ES-I3 (cell line): ENCODE results near the gene STK11.
A peak's percentile ranks its signal among the peaks of the same experiment; 100 is the strongest.

ENCODE experiments used
- H3K36me3 ChIP-seq: 2 replicates; pipeline ENCODE4 v1.6.1; 2013; ENCODE audit warnings: mild to moderate bottlenecking, low read length, control low read depth, moderate library complexity; ENCODE audit not compliant: insufficient read depth
- H3K4me1 ChIP-seq: 2 replicates; pipeline ENCODE4 v1.6.1; 2013; ENCODE audit warnings: mild to moderate bottlenecking, control low read depth, low read length; ENCODE audit not compliant: insufficient read depth
- H3K9ac ChIP-seq: 2 replicates; pipeline ENCODE4 v1.6.1; 2013; ENCODE audit warnings: low read depth, mild to moderate bottlenecking, low read length, moderate library complexity
- H3K9me3 ChIP-seq: 2 replicates; pipeline ENCODE4 v1.6.1; 2013; ENCODE audit warnings: mild to moderate bottlenecking, low read length, moderate library complexity; ENCODE audit not compliant: control insufficient read depth, insufficient read depth

The STK11 gene

DNA sequence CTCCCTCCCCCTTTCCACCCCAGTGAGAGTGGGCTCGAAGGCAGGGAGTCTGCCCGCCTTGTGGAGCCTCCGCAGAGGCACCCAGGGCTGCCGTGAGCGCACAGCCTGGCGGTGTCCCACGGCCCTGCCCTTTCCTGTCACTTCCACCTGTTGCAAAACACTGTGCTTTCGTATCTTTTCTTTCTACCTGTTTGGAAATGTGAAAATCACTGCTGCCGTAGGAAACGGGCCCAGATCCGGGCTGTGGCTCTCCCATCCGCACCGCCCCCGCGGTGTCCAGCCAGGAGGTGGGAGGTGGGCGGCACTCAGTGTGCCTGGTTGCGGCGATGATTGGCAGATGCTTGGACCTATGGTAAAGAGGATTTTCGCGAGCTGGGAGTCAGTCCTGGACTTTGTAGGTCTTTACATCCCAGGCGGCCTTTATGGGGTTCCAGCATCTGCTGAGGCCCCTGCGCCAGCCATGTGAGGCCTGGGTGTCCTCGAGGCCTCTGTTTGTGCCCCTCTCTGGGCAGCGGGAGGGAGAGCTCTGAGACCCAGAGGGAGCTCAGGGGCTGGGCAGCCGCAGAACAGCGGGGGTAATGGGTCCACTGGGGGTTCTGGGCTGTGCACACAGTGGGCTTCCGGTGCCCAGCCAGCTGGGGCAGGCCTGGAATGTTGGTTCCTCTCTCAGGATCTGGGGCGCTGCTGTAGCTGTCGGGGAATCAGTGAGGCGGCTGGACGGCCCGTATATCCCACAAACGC, 6.1 kb downstream of the STK11 start:
- H3K4me1 ChIP-seq = peaks cover 13% of the 10 kb centered on the region; the same call in 1 of the 2 replicates
- H3K36me3 ChIP-seq = no peaks in the 10 kb centered on the region
- peak overlapping the region; percentile 8; the same call in 1 of the 2 replicates for H3K9ac ChIP-seq
- H3K9me3 ChIP-seq = no peaks in the 10 kb centered on the region

DNA sequence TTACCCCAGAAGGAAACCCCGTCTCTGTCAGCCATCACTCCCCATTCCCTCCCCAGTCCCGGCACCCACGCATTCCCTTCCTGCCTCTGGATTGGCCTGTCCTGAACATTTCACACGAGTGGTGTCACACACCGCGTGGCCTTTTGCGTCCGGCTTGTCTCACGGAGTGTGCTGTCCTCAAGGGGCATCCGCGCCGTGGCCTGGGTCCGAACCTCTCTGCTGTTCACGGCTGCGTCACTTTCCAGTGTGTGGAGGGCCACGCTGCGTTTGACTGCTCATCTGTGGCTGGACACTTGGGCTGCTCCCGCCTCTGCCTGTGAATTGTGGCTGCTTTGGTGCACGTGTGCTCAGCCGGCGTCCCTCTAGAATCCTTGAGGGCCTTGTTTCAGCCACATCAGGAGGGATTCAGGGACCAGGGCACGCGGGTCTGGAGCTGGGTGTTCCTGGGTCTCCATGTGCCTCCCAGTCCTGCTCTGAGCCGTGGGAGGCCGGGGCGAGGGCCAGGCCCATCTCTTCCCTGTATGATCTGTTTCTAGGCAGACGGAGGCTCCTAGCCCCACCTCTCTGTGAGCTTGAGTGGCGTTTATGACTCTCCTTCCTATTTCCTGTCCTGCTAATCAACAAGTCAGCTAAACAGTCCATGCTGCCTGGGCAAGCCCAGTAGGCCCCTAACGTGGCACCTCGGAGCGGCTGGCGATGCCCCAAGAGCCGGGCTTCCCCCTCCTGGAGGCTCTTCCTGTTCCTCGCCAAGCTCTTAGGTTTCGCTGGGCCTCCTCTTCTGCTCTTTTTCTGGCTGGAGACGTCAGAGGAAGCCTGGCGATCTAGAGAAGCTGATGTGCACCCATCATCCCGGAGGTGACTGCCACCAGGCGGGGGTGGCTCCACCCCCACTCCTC, 8.1 kb downstream of the STK11 start:
- Histone ChIP-seq H3K9ac (no peak overlapping the region), H3K4me1 (peaks cover 19% of the 10 kb centered on the region; the same call in 1 of the 2 replicates), H3K9me3 (no peaks in the 10 kb centered on the region), H3K36me3 (no peaks in the 10 kb centered on the region; the same call in 1 of the 2 replicates)

DNA sequence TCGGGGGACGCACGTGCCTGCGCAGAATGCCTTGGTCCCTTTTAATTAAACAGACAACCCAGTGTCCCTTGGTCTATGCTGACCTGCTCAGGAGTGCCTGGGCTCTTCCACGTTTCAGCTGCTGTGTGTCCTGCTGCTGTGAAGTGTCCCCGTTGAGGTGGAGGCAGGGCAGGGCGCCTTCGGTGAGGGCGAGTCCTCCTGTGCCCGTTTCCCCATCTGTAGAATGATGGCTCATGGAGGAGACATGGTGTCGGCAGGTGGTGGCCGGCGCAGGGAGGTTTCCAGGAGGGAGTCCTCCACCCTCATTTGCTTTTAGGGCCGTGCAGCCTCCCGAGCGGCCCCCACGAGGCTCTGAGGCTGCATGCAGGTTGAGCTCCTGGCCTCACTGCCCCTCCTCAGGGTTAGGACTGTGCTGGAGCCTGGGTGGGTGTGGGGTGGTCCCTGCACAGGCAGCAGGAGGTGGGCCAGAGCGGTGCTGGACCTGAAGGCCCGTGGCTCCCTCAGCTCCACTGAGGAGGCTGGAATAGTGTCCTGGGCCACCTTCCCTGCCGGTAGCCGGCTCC, 8.8 kb downstream of the STK11 start:
- Histone ChIP-seq H3K9ac (no peak overlapping the region), H3K9me3 (no peaks in the 10 kb centered on the region), H3K36me3 (no peaks in the 10 kb centered on the region; the same call in 1 of the 2 replicates), H3K4me1 (peaks cover 19% of the 10 kb centered on the region; the same call in 1 of the 2 replicates)

DNA sequence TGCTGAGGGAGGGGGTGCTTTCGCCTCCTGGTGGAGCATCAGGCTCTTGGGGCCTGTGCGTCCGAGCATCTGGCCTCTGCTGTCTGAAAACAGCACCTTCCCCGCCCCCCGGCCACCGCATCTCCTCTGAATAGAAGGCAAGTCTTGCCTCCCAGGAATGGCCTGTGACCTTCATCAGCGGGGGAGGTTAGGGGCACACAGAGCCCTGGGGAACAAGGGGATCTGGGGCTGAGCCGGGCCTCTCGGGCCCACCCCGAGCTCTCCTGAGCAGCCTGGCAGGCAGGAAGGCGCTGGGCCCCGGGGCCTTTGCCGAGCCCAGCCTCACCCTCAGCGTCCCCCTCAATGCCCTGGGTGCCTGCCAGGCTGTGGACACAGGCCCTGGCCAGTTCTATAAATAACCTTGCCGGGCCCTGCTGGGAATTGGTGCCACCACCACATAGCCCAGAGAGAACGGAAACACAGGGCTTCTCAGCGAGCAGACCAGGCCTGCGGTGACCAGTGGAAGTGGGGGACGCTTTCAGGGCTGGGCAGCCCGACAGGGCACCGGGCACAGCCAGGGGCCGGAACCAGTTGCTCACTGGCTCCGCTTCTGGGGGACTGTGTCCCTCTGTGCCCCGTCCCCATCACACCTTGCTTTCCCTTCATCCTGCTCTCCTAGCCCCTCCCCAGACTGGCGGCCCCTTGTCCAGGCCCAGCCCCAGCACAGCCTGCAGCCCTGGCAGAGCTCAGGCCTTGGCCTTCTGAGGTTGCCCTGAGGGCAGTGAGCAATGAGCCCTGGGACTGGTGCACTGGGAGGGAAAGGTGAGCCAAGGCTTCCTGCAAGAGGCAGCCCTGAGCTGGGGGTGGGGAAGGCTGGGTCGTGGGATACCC, 9.5 kb downstream of the STK11 start:
- H3K36me3 ChIP-seq = no peaks in the 10 kb centered on the region; the same call in 1 of the 2 replicates
- H3K9ac ChIP-seq = no peak overlapping the region
- H3K9me3 ChIP-seq = no peaks in the 10 kb centered on the region
- peaks cover 19% of the 10 kb centered on the region; the same call in 1 of the 2 replicates for H3K4me1 ChIP-seq

DNA sequence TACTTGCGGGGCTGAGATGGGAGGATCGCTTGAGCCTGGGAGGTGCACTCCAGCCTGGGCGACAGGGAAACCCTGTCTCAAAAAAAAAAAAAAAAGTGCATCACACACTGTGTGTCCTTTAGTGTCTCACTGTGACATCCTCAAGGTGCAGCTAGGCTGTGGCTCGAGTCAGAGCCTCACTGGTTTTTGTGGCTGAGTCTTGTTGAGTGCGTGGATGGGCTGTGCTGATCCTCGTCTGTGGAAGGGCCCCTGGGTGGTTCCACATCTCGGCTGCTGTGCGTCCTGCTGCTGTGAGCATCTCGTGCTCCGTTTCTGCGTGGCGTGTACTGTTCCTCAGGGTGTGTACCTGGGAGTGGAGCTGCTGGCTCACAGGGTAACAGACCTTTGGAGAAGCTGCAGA, 11.2 kb downstream of the STK11 start:
- H3K4me1 ChIP-seq = peaks cover 19% of the 10 kb centered on the region; the same call in 1 of the 2 replicates
- H3K9me3 ChIP-seq = no peaks in the 10 kb centered on the region
- no peak overlapping the region for H3K9ac ChIP-seq
- no peaks in the 10 kb centered on the region; the same call in 1 of the 2 replicates for H3K36me3 ChIP-seq

DNA sequence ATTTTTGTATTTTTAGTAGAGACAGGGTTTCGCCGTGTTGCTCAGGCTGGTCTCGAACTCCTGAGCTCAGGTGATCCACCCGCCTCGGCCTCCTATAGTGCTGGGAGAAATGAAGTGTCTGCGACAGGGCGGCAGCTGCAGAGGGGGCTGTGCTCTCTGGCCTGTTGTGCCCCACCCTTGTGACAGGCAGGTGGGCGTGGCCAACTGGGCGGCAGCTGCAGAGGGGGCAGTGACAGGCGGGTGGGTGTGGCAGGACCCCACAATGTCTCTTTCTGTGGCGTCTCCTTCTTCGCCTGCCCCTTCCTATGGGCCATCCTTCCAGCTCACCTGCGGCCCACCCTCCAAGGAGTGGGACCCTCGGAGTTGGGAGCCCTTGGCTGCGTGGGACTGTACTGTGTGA, 11.8 kb downstream of the STK11 start:
- Histone ChIP-seq H3K9me3 (no peaks in the 10 kb centered on the region), H3K36me3 (no peaks in the 10 kb centered on the region; the same call in 1 of the 2 replicates), H3K9ac (no peak overlapping the region), H3K4me1 (peaks cover 19% of the 10 kb centered on the region; the same call in 1 of the 2 replicates)

DNA sequence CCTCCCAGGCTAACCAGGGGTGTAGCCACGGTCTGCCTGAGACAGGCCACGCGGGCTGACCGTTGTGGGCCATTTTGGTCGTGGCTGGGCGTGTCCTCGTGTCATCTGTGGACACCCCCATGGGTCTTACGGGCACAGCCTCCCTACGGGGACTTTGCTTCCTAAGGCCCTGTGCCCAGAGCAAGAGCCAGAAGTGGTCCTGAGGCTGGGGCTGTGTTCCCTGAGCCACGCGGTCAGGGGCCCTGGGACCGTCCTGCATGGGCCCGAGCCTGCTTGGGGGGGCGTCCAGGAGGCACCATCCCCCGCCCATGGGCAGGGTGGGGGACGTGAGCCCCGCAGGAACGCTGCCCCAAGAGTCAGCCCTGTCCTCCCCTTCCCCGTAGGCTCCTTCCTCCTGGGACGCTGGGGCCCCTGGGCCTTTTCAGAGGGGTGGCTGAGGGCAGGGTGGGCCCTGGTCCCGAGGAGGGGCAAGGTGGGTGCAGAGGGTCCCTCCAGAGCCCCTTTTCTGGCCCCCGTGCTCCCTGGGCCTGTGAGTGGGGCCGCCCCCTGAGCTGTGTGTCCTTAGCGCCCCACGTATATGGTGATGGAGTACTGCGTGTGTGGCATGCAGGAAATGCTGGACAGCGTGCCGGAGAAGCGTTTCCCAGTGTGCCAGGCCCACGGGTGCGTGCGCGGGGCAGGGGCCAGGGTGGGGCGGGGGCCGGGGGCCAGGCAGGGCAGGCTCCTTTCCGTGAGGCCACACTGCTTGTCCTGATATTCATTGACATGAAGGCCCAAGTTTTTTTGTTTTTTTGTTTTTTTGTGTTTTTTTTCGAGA, 13.4 kb downstream of the STK11 start:
- Histone ChIP-seq H3K9ac (no peak overlapping the region), H3K36me3 (no peaks in the 10 kb centered on the region; the same call in 1 of the 2 replicates)

DNA sequence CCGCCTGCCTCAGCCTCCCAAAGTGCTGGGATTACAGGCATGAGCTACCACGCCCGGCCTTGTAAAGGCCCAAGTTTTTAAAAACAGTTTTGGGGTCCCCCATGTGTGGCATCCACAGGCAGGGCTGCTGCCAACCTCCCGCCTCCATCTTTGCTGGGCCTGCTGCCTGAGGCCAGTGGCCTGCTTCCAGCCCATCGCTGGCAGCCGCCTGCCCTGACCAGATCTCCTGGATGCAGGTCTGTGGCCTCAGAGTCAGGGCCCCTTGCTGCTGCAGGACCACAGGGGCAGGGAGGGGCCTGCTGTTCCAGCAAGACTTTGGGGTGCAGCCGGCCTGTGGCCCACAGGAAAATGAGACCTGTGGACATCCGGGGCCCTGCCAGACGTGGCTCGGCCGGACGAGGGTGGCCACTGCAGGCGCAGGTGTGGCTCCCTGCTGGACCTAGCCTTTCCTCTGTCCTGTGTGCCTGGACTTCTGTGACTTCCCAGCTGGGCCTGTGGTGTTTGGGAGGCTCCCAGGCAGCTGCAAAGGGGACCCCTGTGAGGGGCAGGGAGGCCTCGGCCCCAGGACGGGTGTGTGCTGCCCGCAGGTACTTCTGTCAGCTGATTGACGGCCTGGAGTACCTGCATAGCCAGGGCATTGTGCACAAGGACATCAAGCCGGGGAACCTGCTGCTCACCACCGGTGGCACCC, 14.4 kb downstream of the STK11 start:
- Histone ChIP-seq H3K4me1 (peaks cover 12% of the 10 kb centered on the region; the same call in 1 of the 2 replicates), H3K36me3 (no peaks in the 10 kb centered on the region; the same call in 1 of the 2 replicates), H3K9me3 (no peaks in the 10 kb centered on the region), H3K9ac (no peak overlapping the region)

More for the DNA sequence above, 13.4 kb downstream of the STK11 start:
- Histone ChIP-seq H3K9me3 (no peaks in the 10 kb centered on the region), H3K4me1 (peaks cover 19% of the 10 kb centered on the region; the same call in 1 of the 2 replicates)

DNA sequence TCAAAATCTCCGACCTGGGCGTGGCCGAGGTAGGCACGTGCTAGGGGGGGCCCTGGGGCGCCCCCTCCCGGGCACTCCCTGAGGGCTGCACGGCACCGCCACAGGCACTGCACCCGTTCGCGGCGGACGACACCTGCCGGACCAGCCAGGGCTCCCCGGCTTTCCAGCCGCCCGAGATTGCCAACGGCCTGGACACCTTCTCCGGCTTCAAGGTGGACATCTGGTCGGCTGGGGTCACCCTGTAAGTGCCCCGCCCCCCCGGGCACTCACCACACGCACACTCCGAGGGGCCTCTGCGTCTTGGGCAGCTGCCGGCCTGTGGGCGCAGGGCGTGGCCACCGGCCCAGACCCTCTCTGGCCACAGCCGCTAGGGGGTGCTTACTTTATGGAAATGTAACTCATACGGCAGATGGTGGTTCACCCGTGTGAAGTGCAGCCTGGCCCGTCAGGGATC, 14.9 kb downstream of the STK11 start:
- H3K36me3 ChIP-seq = no peaks in the 10 kb centered on the region; the same call in 1 of the 2 replicates
- peaks cover 6% of the 10 kb centered on the region; the same call in 1 of the 2 replicates for H3K4me1 ChIP-seq
- H3K9ac ChIP-seq = no peak overlapping the region
- H3K9me3 ChIP-seq = no peaks in the 10 kb centered on the region

DNA sequence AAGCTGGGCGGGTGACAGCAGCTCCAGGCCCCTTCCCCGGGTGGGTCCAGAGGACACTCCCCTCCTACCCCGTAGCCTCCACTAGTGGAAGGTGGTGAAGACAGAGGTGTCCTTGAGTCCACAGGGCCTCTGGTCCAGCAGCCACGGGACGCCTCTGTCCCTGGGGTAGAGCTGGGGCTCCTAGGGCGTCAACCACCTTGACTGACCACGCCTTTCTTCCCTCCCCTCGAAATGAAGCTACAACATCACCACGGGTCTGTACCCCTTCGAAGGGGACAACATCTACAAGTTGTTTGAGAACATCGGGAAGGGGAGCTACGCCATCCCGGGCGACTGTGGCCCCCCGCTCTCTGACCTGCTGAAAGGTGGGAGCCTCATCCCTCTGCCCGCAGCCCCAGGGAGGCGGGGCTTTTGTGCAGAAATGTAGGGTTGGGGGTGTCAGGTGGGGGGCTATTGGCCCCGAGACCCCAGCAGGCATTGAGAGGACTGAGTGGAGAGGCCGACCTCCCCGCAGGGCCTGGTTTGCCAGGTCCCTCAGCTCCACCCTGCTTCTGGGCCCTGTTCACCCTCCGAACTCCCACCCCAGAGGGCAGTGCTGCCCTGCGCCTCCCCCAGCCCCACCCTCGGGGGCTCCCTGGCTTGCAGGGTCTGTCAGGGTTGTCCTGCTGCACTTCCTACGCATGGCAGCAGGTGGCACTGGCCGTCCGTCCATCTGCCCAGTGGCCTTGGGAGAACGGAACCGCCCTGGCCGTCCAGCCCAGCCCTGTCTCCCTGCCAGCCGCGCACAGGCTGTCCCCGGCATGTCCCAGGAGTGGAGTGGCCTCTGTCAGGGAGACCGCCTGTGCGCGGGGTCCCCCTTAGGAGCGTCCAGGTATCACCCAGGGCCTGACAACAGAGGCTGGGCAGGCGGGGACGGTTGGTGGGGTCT, 15.7 kb downstream of the STK11 start:
- H3K9ac ChIP-seq = no peak overlapping the region
- no peaks in the 10 kb centered on the region; the same call in 1 of the 2 replicates for H3K36me3 ChIP-seq
- no peaks in the 10 kb centered on the region for H3K9me3 ChIP-seq
- peaks cover 6% of the 10 kb centered on the region; the same call in 1 of the 2 replicates for H3K4me1 ChIP-seq

DNA sequence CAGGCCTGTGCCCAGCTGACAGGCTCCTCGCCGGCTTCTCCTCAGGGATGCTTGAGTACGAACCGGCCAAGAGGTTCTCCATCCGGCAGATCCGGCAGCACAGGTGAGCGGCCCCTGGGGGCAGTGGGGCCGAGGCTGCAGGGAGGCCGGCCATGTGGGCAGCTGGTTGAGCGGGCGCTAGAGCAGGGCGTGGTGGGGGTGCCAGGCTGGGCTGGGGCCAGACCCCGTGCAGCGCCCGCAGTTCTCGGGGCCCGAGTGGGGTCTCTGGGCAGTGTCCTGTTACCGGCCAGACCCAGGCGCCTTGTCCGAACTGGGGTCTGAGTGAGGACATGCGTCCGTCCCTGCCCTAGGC, 16.3 kb downstream of the STK11 start:
- H3K9me3 ChIP-seq = no peaks in the 10 kb centered on the region
- H3K4me1 ChIP-seq = peaks cover 6% of the 10 kb centered on the region; the same call in 1 of the 2 replicates
- H3K36me3 ChIP-seq = no peaks in the 10 kb centered on the region; the same call in 1 of the 2 replicates
- H3K9ac ChIP-seq = no peak overlapping the region
